ENCODE measurements around the gene OAT.

DNA sequence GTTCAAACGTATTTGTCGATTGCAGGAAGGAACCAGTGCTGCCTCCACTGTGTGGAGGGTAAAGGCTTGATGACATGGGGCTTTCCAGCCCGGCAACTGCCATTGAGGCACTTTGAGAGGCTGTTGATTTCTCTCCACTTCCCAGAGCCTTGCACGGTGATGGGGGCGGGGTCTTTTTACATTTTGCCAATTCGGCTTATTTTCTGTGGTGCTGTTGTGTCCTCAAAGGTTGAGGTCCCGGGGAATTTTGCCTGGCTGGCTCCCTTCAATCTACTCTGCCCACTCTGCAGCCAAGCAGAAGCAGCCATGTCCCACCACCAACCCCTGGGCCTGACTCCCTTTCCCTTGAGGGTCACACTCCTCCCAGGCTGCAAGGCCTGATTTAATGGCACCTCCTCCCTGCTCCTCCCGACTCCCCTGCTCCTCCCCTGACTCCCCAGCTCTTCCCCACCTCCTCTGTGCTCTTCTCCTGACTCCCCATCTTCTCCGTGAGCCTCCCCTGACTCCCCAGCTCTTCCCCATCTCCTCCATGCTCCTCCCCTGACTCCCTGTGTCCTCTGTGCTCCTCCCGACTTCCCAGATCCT lies 39.0 kb downstream of the OAT start:
- TF ChIP-seq, protein P1, sequence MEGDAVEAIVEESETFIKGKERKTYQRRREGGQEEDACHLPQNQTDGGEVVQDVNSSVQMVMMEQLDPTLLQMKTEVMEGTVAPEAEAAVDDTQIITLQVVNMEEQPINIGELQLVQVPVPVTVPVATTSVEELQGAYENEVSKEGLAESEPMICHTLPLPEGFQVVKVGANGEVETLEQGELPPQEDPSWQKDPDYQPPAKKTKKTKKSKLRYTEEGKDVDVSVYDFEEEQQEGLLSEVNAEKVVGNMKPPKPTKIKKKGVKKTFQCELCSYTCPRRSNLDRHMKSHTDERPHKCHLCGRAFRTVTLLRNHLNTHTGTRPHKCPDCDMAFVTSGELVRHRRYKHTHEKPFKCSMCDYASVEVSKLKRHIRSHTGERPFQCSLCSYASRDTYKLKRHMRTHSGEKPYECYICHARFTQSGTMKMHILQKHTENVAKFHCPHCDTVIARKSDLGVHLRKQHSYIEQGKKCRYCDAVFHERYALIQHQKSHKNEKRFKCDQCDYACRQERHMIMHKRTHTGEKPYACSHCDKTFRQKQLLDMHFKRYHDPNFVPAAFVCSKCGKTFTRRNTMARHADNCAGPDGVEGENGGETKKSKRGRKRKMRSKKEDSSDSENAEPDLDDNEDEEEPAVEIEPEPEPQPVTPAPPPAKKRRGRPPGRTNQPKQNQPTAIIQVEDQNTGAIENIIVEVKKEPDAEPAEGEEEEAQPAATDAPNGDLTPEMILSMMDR (IDR thresholded peaks at IDR 0.05; ENCODE audit: low read depth, low read length, missing input control), result no peak
- TF ChIP-seq RAD21 (IDR thresholded peaks at IDR 0.05), result no peak
